Mammary epithelial cell (primary cell): ENCODE results near the gene PARP15.

Experiments used
- EZH2 ChIP-seq: IDR thresholded peaks from 2 replicates; pipeline ENCODE4 v1.6.1; 2012; ENCODE audit warnings: low read length, inconsistent platforms, borderline replicate concordance
- TF ChIP-seq, protein P1 (sequence below), 2 donors: IDR thresholded peaks in 1 of 2; conservative IDR thresholded peaks in 1 of 2; 2 replicates each; pipeline ENCODE4 v1.5.1; 2011 to 2012; ENCODE audit warnings: inconsistent platforms in 2 of 2, low read length in 2 of 2, mild to moderate bottlenecking in 2 of 2, control low read depth in 1 of 2, low read depth in 1 of 2; ENCODE audit not compliant: insufficient read depth in 1 of 2; ENCODE audit errors: extremely low read depth in 1 of 2

DNA sequence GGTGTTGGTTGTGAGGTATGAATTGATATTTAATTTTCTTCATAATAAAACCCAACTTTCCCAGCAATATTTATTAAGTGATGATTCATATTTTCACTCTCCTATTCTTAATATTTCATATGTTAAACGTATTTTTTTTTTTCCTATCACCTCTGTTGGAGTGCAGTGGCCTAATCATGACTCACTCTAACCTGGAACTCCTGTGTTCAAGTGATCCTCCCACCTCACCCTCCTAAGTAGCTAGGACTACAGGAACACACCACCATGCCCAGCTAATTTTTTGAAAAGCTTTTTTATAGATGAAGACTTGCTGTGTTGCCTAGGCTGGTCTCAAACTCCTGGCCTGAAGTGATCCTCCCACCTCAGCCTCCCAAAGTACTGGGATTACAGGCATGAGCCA lies 8.6 kb downstream of the PARP15 start:
- TF ChIP-seq, protein P1, sequence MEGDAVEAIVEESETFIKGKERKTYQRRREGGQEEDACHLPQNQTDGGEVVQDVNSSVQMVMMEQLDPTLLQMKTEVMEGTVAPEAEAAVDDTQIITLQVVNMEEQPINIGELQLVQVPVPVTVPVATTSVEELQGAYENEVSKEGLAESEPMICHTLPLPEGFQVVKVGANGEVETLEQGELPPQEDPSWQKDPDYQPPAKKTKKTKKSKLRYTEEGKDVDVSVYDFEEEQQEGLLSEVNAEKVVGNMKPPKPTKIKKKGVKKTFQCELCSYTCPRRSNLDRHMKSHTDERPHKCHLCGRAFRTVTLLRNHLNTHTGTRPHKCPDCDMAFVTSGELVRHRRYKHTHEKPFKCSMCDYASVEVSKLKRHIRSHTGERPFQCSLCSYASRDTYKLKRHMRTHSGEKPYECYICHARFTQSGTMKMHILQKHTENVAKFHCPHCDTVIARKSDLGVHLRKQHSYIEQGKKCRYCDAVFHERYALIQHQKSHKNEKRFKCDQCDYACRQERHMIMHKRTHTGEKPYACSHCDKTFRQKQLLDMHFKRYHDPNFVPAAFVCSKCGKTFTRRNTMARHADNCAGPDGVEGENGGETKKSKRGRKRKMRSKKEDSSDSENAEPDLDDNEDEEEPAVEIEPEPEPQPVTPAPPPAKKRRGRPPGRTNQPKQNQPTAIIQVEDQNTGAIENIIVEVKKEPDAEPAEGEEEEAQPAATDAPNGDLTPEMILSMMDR (conservative IDR thresholded peaks at IDR 0.05 in 1 of 2, IDR thresholded peaks at IDR 0.05 in 1 of 2; ENCODE audit: extremely low read depth in 1 of 2, insufficient read depth in 1 of 2, low read depth in 1 of 2, low read length in 2 of 2) = no peak
- no peak for TF ChIP-seq EZH2
